BE2C (cell line): ENCODE results near the gene HDAC4.

Source experiments
- DNase-seq: peaks from one replicate; pipeline ENCODE4 v3.0.0-alpha.2; 2020
- H3K27me3 ChIP-seq: fragments of 250-450 bp; sonication (Bioruptor Pico); 2 replicates; pipeline ENCODE4 v1.5.1; 2020; ENCODE audit warnings: mild to moderate bottlenecking
- H3K36me3 ChIP-seq: fragments of 250-450 bp; sonication (Bioruptor Pico); 2 replicates; pipeline ENCODE4 v1.5.1; 2020; ENCODE audit warnings: mild to moderate bottlenecking
- H3K4me1 ChIP-seq: fragments of 250-450 bp; sonication (Bioruptor Pico); 2 replicates; pipeline ENCODE4 v1.5.1; 2020
- H3K4me3 ChIP-seq: 2 replicates; pipeline ENCODE4 v1.5.1; 2011; ENCODE audit warnings: low read depth, low read length
- H3K9me3 ChIP-seq: fragments of 250-450 bp; sonication (Bioruptor Pico); 2 replicates; pipeline ENCODE4 v1.5.1; 2020
- TF ChIP-seq, protein P1 (sequence below): IDR thresholded peaks from 2 replicates; pipeline ENCODE4 v1.5.1; 2012; ENCODE audit warnings: mild to moderate bottlenecking, low read depth, low read length

The HDAC4 gene

DNA sequence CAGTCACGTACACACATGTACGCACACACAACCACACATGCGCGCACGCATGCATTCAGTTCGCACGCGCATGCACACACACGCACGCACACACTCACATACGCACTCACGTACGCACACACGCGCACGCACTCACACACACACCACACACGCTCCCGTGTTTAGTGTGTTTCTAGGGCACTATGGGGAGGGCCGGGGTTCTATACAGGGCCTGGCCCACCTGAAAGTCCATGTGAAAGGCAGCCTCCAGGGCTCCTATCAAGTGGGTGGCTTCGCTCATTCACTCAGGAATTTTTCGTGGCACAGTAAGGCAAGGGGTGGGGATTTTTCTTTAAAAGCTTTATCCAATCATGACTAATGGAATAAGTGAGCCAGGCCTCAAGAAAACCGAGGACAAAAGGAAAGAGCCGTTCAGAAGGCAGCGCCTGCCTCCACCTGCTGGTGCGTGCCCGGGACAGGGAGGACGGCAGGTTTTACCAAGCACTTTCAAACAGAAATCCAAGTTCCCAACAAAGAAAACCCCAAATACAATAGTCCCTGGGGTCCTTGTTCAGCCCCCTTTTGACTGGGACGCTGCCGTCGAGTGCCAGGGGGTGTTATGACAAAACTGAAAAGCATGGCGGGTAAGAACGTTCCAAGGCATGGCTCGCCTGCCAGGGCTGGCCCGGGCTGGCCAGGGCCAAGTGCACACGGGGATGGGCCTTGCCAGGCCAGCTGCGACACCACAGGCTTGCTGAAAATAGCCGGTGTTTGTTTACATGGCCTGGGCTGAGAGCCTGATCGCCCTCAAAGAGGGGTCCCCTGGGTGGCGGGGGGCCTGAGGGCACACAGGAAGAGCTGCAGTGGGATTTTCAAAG lies 110.0 kb downstream of the HDAC4 start:
- Histone ChIP-seq H3K4me3 (no peak overlapping the region), H3K9me3 (no peaks in the 10 kb centered on the region), H3K27me3 (no peaks in the 10 kb centered on the region), H3K4me1 (0 out of 2 replicates have a peak, but pooled peaks cover 3% of the 10 kb centered on the region), H3K36me3 (no peaks in the 10 kb centered on the region)
- TF ChIP-seq, protein P1, sequence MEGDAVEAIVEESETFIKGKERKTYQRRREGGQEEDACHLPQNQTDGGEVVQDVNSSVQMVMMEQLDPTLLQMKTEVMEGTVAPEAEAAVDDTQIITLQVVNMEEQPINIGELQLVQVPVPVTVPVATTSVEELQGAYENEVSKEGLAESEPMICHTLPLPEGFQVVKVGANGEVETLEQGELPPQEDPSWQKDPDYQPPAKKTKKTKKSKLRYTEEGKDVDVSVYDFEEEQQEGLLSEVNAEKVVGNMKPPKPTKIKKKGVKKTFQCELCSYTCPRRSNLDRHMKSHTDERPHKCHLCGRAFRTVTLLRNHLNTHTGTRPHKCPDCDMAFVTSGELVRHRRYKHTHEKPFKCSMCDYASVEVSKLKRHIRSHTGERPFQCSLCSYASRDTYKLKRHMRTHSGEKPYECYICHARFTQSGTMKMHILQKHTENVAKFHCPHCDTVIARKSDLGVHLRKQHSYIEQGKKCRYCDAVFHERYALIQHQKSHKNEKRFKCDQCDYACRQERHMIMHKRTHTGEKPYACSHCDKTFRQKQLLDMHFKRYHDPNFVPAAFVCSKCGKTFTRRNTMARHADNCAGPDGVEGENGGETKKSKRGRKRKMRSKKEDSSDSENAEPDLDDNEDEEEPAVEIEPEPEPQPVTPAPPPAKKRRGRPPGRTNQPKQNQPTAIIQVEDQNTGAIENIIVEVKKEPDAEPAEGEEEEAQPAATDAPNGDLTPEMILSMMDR: no peak
- no peak for DNase-seq

GRCh38 chr2:239289545-239289944 lies 111.3 kb downstream of the HDAC4 start:
- 0 out of 2 replicates have a peak, but pooled peaks cover 3% of the 10 kb centered on the region for H3K4me1 ChIP-seq

GRCh38 chr2:239288951-239289511 lies 111.8 kb downstream of the HDAC4 start:
- peak; percentile 19 for DNase-seq
- TF ChIP-seq, protein P1: no peak
- no peaks in the 10 kb centered on the region for H3K36me3 ChIP-seq
- no peak overlapping the region for H3K4me3 ChIP-seq
- no peaks in the 10 kb centered on the region for H3K27me3 ChIP-seq
- H3K9me3 ChIP-seq: no peaks in the 10 kb centered on the region
- H3K4me1 ChIP-seq: 0 out of 2 replicates have a peak, but pooled peaks cover 3% of the 10 kb centered on the region

More at GRCh38 chr2:239289545-239289944, 111.3 kb downstream of the HDAC4 start:
- H3K9me3 ChIP-seq: no peaks in the 10 kb centered on the region
- H3K4me3 ChIP-seq: no peak overlapping the region
- H3K27me3 ChIP-seq: no peaks in the 10 kb centered on the region
- H3K36me3 ChIP-seq: no peaks in the 10 kb centered on the region
- no peak for DNase-seq
- TF ChIP-seq, protein P1: no peak

DNA sequence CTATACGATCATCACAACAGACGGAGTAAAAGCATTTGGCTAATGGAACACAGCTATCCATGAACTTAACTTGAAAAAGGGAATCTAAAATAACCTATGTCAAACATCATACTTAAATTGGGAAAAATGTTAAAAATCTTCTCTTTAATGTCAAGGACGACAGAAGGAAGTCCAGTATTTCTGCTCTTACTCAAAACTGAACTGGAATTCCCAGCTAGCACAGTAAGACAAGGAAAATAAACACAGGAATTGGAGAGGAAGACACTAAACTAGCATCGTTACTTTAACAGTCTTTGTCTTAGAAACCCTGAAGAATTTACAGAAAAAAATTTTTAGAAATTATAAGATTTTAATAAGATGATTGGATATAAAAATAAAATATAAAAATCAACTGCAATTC lies 112.6 kb downstream of the HDAC4 start:
- Histone ChIP-seq H3K27me3 (no peaks in the 10 kb centered on the region), H3K4me3 (no peak overlapping the region), H3K9me3 (no peaks in the 10 kb centered on the region), H3K4me1 (0 out of 2 replicates have a peak, but pooled peaks cover 3% of the 10 kb centered on the region), H3K36me3 (no peaks in the 10 kb centered on the region)
- TF ChIP-seq, protein P1: no peak
- no peak for DNase-seq

DNA sequence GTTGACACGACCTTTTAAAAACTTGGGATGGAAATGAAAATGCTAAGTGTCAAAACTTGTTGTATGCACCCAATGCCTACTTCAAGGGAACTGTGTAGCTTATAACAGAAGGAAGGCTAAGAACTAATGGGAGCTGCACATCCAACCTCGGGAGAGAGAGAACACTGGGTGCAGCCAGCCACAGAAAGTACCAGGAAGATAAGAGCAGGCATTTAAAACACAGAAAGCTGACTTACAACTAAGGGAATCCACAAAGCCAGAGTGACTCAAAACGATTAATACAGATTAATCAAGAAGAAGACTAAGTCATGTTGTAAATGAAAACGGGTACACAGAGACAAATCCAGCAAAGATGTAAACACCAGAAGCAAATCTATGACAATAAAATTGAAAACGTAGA lies 113.4 kb downstream of the HDAC4 start:
- no peak overlapping the region for H3K4me3 ChIP-seq
- DNase-seq: no peak
- no peaks in the 10 kb centered on the region for H3K36me3 ChIP-seq
- no peaks in the 10 kb centered on the region for H3K9me3 ChIP-seq
- no peaks in the 10 kb centered on the region for H3K27me3 ChIP-seq
- H3K4me1 ChIP-seq: 0 out of 2 replicates have a peak, but pooled peaks cover 3% of the 10 kb centered on the region
- TF ChIP-seq, protein P1: no peak

DNA sequence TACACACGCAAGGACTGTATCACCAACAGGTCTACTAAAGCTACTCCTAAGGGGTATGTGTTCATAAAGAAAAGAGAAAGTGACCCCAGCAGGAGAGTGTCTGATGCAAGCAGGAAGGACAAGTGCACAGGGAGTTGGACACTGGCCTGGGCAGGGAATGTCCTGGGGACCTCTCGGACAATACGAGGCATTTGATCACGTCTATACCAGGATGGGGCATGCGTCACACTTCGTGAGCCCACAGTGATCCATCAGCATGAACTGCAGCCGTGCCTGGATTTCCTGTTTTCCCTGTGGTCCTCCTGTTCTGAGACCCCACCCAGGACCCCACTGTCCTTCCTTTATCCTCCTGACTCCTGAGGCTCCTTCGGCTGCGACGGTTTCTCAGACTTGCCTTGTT lies 113.9 kb downstream of the HDAC4 start:
- 0 out of 2 replicates have a peak, but pooled peaks cover 3% of the 10 kb centered on the region for H3K4me1 ChIP-seq
- no peaks in the 10 kb centered on the region for H3K36me3 ChIP-seq
- TF ChIP-seq, protein P1: no peak
- no peak for DNase-seq
- no peaks in the 10 kb centered on the region for H3K9me3 ChIP-seq
- no peak overlapping the region for H3K4me3 ChIP-seq
- H3K27me3 ChIP-seq: no peaks in the 10 kb centered on the region
